ENCODE results near the gene CCL20. TPM values are rescaled to one million over a fixed set of nuclear protein-coding genes. Genes with fewer than 3 reads are reported as not detected.

Gene CCL20
- total and polyA plus RNA-seq, 2 of the 13 experiments (the other 11 are each of a cell fraction or from before 2014, with no cell fraction given): 223 to 903 TPM

DNA sequence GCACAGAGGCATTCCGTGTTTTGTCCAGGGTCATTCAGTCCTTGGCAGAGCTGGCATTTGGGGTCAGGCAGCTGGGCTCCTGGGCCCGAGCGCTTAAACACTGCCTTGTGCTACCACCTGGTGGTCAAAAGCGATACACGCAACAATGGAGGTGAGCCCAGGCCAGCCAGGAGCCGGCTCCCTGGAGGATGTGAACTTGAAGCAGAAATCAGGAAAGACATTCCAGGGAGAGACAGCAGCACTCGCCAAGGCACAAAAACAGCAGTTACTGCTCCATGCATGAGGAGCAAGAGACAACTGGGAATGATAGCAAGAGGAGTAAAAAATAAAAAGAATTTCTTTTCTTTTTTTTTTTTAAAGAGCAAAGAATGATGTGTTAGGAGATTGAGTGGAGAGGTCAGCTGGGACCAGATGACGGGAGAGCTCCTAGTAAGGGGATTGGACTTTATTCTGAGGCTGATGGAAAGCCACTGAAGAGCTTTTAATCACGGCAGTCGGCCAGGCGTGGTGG is 47.2 kb upstream of the CCL20 start (continued):
- TF ChIP-seq, protein P1, sequence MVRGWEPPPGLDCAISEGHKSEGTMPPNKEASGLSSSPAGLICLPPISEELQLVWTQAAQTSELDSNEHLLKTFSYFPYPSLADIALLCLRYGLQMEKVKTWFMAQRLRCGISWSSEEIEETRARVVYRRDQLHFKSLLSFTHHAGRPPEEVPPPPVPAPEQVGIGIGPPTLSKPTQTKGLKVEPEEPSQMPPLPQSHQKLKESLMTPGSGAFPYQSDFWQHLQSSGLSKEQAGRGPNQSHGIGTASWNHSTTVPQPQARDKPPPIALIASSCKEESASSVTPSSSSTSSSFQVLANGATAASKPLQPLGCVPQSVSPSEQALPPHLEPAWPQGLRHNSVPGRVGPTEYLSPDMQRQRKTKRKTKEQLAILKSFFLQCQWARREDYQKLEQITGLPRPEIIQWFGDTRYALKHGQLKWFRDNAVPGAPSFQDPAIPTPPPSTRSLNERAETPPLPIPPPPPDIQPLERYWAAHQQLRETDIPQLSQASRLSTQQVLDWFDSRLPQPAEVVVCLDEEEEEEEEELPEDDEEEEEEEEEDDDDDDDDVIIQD (CRISPR knock-in tag; IDR thresholded peaks at IDR 0.05; ENCODE audit: low read depth): peak; percentile 70
- no peak for TF ChIP-seq ZNF451 (CRISPR knock-in tag; IDR thresholded peaks at IDR 0.05)
- TF ChIP-seq RFXANK (CRISPR knock-in tag; IDR thresholded peaks at IDR 0.05): peak; percentile 84; the same call in 1 of the 2 replicates
- no peak for TF ChIP-seq ZBTB1 (CRISPR knock-in tag; IDR thresholded peaks at IDR 0.05; ENCODE audit: borderline replicate concordance)
- TF ChIP-seq, protein P2, sequence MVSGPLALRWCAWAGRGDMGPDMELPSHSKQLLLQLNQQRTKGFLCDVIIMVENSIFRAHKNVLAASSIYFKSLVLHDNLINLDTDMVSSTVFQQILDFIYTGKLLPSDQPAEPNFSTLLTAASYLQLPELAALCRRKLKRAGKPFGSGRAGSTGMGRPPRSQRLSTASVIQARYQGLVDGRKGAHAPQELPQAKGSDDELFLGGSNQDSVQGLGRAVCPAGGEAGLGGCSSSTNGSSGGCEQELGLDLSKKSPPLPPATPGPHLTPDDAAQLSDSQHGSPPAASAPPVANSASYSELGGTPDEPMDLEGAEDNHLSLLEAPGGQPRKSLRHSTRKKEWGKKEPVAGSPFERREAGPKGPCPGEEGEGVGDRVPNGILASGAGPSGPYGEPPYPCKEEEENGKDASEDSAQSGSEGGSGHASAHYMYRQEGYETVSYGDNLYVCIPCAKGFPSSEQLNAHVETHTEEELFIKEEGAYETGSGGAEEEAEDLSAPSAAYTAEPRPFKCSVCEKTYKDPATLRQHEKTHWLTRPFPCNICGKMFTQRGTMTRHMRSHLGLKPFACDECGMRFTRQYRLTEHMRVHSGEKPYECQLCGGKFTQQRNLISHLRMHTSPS (CRISPR knock-in tag; IDR thresholded peaks at IDR 0.05; ENCODE audit: low read depth): no peak
- TF ChIP-seq HDAC1 (CRISPR knock-in tag; IDR thresholded peaks at IDR 0.05): 0 out of 2 replicates have a peak, but pooled peaks have one; percentile 23
- TF ChIP-seq LRRFIP1 (CRISPR knock-in tag; conservative IDR thresholded peaks at IDR 0.05): 0 out of 2 replicates have a peak, but pooled peaks have one; percentile 68
- no peak for TF ChIP-seq MNT (IDR thresholded peaks at IDR 0.05)
- TF ChIP-seq MEIS1 (CRISPR knock-in tag; IDR thresholded peaks at IDR 0.05; ENCODE audit: borderline replicate concordance): no peak
- TF ChIP-seq ZNF552 (CRISPR knock-in tag; IDR thresholded peaks at IDR 0.05; ENCODE audit: borderline replicate concordance): no peak
- TF ChIP-seq ZMAT5 (CRISPR knock-in tag; IDR thresholded peaks at IDR 0.05; ENCODE audit: borderline replicate concordance, low read depth): no peak
- 0 out of 2 replicates have a peak, but pooled peaks have one; percentile 29 for TF ChIP-seq SP140L (CRISPR knock-in tag; IDR thresholded peaks at IDR 0.05; ENCODE audit: borderline replicate concordance)
- TF ChIP-seq ZNF788 (CRISPR knock-in tag; IDR thresholded peaks at IDR 0.05; ENCODE audit: borderline replicate concordance): no peak
- TF ChIP-seq ZSCAN9 (CRISPR knock-in tag; IDR thresholded peaks at IDR 0.05; ENCODE audit: borderline replicate concordance): no peak
- no peak for TF ChIP-seq ZNF326 (CRISPR knock-in tag; IDR thresholded peaks at IDR 0.05; ENCODE audit: borderline replicate concordance)
- TF ChIP-seq DMAP1 (CRISPR knock-in tag; IDR thresholded peaks at IDR 0.05): no peak
- TF ChIP-seq, protein P3, sequence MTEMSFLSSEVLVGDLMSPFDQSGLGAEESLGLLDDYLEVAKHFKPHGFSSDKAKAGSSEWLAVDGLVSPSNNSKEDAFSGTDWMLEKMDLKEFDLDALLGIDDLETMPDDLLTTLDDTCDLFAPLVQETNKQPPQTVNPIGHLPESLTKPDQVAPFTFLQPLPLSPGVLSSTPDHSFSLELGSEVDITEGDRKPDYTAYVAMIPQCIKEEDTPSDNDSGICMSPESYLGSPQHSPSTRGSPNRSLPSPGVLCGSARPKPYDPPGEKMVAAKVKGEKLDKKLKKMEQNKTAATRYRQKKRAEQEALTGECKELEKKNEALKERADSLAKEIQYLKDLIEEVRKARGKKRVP (CRISPR knock-in tag; IDR thresholded peaks at IDR 0.05): no peak
- no peak for TF ChIP-seq NR3C1 (CRISPR knock-in tag; IDR thresholded peaks at IDR 0.05)
- no peak for TF ChIP-seq ZNF503 (CRISPR knock-in tag; IDR thresholded peaks at IDR 0.05)
